Amniotic epithelial cell (primary cell): ENCODE data around the gene SLIT1.

ENCODE experiments used
- DNase-seq: peaks from one replicate; pipeline ENCODE4 v3.0.0-alpha.2; 2010; ENCODE audit warnings: low read depth

Gene SLIT1

DNA sequence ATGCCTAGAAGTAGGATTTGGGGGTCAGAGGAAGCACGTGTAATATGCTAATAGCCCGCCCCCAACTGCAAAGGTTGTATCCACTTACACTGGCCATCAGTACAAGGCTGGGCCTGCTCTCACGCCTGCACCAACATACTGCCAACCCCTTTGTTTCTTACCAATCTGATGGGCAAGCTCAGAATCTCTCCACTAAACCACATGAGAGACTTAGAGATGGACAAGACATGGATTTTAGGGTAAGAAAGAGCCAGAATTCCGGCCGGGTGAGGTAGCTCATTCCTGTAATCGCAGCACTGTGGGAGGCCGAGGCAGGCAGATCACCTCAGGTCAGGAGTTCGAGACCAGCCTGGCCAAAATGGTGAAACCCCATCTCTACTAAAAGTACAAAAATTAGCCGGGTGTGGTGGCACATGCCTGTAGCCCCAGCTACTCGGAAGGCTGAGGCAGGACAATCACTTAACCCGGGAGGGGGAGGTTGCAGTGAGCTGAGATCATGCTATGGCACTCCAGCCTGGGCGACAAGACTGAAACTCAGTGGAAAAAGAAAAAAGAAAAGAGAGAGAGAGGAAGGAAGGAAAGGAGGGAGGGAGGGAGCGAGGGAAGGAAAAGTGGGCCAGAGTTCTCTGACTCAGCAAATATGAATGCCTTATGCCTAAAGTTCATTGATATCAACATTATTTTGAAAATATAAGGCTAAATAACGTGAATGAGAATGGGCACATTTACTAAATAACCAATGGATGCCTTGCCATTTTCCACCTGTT, 162.2 kb downstream of the SLIT1 start:
- DNase-seq, result no peak

DNA sequence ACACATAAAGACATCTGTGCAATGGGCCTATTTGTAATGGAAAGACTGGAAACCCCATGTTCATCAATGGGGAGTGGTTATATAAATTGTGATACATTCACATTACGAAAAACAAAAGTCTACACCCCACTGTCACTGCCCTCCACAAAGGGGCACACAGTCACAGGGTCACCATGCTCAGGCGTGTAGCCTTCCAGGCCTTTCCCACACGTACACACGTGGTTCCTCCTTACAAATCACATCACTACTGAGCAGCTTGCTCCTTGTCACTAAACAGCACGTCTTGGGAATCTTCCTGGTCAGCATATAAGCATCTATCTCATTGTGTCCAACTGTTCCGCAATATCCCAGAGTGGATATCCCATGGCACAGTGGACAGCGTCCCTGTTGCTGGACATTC, 163.1 kb downstream of the SLIT1 start:
- no peak for DNase-seq

DNA sequence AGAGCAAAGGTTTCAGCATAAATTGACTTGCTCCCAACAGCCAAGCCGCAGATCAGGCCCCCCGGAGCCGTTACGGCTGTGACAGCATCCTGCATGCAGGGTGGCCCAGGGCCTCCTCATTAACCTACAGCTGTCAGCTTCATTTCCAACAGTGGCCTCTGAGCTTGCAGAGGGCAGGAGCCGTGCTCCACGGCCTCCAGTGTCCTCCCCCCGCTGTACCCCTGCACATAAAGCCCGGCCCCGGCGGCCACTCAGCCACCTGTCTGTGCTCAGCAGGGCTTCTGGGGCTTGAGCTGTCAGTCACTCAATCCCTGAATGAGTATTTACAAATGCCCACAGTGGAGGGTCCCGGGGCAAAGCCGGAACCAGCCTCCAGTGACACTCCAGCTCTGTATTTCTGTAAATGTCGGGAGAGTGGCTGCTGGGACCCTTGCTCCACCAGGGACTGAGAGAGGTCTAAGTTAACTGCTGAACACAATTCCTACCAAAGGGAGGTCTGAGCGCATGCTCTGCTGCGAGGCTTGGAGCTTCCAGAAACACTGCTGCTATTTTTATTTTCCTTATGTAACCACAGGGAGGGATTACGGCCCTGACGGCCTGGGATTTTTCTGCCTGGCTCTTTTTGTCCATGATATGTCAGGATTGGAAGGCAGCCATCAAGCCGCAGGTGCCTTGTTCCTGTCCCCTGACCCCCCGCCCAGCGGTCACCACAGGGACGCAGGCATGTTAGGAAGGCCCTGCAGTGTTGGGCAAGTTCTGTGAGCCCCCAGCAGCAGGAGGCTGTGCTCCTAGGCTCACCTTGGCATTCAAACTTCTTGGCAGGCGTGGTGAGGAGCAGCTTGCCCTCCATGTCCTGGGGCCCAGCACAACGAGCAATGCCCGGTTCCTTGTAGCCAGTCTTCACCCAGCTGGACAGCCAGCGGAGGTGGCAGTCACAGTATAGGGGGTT, 165.0 kb downstream of the SLIT1 start:
- peak; percentile 46 for DNase-seq

DNA sequence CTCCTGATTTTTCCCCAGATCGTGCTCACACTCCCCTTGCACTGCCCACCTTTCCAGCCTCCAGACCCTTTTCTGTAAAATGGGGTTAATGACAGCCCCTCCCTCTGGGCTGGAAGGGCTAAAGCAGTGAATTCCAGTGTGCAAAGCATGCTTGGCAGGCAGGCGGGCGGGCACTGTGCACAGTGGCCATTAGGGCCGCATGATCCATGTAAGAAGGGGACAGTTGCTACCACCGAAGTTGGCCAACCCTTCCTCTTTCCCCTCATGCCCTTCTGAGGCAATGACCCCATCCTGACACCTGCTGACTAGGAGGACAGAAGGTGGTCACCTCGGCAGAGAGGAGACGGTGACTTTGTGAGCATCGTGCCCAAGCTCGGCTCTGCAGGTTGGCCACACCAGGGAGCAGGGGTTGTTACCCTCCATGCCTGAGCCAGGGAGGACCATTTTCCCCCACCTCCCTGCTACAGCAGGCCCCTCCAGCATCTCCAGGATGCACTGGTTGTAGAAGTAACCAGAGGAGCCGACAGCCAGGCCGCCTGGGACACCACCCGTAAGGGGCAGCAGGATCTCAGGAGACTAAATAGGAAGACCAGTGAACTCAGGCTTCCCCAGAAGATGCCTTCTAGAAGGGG, 166.4 kb downstream of the SLIT1 start:
- DNase-seq, result no peak

DNA sequence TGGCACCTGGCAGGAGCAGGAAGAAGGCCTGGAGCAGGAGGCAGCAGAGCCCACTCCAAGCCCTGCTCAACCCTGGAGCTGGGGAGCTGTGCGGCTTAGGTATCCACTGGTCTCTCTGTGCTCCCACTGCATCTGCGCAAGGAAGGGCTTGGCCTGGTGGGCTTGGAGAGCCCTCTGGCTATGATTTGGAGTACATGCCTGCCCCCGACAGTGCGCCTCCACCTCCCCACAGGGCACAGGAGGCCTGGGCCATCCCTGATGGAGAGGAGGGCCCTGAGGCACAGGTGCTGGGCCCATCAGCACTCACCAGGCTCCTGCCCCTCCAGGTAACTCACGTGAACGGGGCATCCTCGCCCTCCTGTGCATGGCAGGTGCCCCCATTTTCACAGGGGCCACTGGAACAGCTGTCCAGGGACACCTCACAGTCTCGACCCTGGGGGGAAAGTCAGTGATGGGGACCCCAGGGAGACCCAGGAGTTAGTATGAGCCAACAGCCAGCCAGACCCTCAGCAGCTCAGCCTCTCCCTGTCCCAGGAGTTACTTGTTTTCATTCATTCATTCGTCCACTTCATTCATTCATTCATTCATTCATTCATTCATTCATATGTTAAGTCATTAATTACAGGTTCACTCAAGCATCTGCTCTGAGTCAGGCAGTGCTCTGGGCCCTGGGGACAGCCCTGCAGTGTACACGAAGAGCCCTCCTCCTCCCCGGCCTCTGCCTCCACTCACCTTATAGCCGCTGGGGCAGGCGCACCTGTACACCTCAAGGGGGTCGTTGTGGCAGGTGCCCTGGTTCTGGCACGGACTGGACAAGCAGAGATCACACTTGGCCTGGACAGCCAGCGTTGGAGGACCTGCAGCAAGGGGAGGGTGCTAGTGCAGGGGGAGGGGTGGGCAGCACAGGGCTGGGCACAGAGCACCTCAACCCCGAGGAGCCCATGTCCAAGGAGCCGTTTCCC, 167.2 kb downstream of the SLIT1 start:
- no peak for DNase-seq

DNA sequence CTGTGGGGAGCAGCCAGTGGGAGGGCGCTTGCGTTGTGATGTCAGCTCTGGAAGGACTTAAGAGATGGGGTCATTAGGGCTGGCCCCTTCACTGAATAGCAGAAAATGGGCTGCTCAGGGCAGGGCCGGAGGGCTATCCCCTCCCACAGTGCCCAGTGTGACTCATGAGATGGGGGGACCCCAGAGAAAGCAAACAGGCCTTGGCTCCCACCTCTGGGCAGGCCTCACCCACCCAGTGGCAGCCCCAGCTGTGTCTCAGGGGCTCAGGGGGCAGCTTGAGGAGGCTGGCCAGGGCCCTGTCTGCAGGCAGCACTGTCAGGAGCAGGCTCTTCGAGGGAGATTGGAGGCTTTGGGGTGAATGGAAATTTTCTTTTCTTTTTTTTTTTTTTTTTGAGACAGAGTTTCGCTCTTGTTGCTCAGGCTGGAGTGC, 168.3 kb downstream of the SLIT1 start:
- no peak for DNase-seq

DNA sequence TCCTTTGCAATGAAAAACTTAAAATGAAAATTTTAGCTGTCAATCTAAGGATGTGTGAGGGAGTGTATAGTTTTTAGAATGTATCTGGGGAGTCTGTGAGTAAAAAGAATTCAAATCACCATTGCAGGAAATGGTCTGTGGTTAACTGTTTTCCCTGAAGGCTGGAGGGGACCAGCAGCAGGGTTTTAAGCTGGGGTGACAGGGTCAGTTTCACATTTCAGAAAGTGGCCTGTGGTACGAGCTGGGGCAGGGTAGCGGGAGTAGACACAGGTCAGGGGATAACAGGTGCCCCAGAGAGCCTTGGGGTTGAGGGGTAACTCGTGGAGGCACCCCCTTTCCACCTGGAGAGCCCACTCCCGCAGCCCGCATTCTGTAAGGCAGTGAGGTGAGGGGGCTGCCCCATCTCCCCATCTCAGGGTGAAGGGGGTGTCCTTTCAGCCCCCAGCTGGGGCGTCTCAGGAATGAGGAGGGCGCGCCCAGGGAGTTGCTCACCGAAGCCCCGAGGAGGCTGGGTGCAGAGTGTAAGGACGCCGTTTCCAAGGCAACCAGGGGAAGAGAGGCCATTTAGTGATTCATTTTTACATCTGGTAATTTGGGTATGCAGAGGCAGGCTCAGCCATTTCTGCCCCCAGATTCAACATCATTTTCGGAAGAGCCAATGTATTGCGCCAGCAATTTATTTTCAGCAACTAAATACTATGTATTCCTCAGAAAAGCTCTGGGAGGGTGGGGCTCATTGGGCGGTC, 168.9 kb downstream of the SLIT1 start:
- DNase-seq, result no peak

DNA sequence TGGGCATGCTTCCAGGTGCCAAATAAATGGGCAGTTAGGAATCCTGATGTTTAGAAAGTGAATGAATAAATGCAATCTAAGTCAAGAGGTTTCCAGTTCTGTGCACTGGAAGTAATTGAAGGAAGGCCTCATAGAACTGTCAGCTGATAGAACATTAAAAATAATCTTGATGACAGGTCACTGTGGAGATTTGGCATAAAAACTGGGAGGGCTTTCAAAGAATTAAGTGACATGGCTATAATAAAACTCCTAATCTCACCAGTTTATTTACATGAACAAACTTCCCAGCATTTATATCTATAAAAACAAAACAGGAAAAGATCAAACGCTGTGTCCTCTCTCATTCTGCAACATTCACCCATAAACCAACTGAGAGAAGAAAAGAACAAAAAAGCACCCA, 170.5 kb downstream of the SLIT1 start:
- DNase-seq, result no peak

DNA sequence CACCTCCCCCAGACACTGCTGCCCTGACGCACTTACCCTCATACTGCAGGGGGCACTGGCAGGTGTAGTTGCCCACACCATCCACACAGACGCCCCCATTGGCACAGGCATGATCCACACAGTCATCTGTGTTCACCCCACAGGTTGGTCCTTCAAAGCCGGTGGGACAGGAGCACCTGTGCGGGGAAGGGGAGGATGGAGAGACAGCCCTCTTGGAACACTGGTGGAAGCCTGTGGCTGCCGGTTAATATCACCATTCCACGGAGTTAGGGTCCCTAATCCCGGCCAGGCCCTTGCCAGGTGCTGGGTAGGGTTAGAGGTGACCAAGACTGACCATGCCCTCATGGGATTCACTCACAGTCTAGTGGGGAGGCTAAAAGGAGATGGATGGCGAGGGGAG, 171.8 kb downstream of the SLIT1 start:
- DNase-seq, result no peak

DNA sequence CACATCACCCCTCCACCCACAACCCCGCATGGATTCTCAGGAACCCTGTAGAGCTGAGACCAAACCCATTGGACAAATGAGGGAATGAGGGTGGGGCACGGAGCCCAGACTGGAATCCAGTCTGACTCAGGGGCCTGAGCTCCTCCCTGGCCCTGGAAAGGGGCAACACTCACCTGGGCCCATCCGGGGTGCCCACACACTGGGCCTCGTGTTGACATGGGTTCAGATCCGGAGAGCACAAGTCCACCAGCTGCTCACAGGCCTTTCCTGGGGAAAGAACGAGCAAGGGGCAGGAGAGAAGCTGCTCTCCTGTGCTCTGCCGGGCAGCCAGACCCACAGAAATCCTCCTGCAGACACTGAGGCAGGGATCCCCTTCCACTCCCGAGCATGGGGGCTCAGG, 172.2 kb downstream of the SLIT1 start:
- no peak for DNase-seq

DNA sequence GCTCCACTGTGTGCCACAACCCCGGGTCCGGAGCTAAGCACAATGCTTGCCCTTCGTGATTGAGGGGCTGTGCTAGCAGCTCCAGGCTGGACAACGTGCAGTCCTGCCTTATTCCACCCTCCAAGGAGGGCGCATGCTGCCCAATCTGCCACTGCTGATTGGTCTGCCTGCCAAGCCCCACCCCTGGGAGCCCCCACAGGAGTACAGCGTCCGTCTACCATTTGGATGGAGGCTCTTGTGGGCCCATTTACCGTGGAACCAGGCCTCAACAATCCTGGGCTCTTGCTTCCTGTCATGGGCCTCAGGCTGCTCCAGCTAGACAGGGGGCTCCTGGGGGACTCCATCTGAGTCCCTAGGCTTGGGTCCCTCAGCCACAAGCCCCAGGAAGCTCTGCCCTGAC, 173.3 kb downstream of the SLIT1 start:
- no peak for DNase-seq

DNA sequence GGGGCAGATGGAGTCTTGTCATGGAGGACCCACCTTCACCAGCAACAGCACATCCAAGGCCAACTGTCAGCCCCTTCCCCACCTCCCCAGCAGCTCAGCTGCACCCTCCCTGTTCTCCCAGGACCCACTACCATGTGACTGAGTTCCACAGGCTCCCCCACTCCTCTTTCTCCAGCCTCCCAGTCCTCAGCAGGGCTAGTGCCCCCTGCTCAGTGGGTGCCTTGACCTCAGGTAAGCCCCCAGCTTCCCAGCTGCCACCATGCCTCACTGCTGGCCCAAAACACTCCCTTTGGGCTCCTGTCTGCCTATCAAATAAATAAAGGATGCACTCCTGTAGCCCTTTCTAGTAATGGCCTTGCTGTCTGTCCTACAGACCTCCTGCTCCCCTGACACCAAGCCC, 174.4 kb downstream of the SLIT1 start:
- DNase-seq, result no peak

DNA sequence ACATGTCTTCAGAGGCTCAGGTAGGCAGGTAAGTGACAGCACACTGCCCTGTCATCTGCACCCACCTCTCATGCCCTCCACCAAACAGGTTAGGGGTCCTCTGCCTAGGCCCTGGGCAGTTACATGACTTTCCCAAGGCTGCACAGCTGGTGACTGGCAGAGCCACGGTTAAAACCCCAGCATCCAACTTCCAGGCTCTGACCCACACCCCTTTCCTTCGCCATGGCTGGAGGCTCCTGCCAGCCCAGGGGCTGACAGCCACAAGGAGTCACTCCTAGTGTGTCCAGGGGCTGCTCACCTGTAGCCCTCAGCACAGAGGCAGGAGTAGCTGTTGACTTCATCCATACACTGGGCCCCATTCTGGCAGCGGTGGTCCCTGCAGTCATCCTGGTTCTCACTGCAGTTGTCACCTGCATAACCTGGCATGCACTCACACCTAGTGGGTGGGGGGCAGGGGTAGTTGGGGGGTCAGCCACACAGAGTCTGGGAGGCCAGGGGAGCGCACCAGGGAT, 175.0 kb downstream of the SLIT1 start:
- no peak for DNase-seq

DNA sequence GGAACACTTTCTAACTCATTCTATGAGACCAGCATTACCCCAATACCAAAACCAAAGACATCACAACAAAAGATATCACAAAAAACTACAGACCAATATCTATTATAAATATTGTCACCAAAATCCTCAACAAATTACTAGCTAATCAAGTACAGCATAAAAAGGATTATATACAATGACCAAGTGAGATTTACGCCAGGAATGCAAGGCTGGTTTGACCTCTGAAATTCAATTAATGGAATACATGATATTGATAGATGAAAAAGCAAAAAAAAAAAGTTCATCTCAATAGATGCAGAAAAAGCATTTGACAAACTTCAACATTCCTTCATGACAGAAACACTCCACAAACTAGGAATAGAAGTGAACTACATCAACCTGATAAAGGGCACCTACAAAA, 178.3 kb downstream of the SLIT1 start:
- peak; percentile 7 for DNase-seq

DNA sequence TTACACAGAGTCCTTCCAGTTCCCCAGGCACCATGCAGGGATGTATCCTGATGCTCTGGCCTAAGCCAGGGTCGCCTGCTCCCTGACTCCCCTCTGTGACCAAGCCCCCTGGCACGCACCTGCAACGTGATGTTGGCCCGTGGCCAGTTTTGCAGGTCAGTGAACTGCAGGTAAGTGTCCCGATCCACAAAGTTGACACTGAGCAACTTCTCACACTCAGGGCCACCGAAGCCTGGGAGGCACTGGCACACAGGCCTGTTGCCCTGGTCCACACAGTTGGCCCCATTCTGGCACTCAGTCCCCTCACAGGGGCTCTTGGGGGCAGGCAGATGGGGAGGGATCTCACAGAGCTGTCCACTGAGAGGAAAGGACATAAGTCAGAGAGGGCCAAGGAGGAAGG, 179.4 kb downstream of the SLIT1 start:
- DNase-seq, result no peak

DNA sequence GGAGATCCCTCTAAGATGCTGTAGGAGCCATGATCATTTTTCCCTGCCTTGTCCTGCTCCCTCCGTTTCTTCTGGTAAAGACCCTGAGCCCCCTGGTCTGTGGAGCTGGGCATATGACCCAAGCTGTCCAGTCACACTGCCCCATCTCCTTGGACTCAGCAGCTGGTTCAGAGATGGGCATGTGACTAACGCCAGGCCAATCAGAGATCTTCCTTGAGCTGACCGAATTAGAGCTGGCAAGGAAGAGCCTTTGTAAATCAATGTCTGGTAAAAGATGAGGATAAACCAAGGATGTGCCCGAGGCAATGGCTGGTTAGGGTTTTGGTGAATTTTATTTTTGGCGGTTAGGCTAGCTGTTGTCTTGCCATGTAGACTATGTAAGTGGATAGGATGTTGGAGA, 180.4 kb downstream of the SLIT1 start:
- no peak for DNase-seq

DNA sequence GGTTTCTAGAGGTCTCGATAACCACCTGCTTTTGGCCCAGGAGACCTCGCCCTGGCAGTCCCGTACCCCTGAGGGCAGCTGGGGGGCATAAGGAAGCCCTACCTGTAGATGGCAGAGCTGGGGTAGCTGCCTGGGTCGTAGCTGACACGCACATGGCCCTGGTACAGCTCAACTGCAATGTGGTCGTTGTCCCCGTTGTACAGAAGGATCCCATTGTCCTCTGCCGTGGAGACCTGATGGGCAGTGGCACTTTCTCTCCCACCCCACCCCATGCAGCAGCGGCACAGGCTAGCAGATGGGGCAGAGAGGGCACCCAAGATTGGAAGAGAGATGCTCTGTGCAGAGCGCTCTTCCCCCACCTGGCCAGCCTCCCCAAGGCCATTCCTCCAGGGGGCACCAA, 181.2 kb downstream of the SLIT1 start:
- no peak for DNase-seq

DNA sequence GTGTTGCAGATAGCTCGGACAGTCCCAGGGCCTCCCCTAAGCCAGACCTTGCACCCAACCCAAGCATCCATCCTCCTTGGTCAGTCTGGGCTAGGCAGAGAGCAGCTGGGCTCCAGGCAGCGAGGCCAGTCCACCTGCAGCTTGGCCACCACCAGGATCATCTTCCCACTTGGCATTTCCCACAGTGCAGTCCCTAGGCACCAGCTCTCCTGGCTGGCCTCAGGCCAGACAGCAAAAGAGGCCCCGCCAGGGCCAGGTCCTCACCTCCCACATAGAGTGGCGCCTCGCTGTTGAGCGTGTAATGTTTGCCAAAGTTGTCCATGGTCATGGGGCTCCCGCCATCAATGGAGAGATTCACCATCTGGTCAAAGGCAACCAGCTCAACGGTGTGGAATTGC, 182.0 kb downstream of the SLIT1 start:
- DNase-seq, result no peak

DNA sequence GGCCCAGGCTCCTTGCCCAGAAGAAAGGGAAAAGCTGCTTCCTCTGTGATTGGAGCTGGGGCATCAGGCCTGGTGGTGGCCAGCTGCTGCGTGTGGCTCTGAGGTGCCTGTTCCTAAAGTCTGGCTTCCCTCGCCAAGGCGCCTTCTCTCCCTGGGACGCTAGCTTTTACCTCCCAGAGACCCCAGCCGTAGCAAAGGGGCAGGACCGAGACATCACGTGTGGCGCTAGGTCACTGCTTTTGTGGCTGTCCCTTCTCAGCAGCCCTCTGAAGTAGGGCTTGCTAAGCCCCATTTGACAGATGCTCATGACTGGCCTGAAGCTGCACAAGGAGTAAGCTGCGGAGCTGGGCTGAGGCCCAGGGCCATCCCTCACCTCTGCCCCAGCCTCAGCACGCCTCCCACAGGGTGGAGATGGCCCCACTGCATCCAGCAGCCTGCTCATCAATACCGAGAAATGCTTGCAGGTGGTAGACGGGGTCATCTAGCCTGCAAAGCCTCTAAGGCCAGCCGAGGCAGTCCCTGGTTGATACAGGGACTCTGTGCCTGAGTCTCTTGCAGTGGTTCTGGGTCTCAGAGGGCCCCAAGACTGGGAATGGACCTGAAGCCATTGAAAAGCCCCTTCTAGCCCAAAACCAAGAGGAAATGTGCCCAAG, 182.5 kb downstream of the SLIT1 start:
- DNase-seq, result no peak

DNA sequence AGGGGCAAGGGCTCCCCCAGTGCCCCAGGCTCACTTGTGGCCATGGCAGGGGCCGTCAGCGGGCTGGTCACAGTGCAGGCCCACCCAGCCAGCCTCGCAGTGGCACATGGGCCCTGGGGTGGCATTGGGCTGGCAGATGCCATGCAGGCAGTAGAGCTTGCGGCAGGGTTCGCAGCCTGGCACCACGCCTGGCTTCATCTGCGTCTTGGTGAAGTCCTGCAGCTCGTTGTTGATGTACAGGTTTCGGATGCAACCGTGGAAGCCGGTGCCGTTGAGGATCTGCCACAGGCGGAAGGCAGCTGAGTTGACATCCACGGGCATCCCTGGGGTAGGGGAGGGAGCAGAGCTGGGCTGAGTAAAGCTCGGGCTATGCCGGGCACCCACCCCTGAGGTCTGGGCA, 183.1 kb downstream of the SLIT1 start:
- no peak for DNase-seq
